GM04504 (cell line): Measurements from ENCODE around the gene CHST11.
"Not testable (repeated sequence)": the region's sequence is repeated elsewhere in the genome, so short reads cannot be mapped to it uniquely, and the experiment has no call there.

ENCODE experiments used
- DNase-seq: peaks from one replicate; pipeline ENCODE4 v3.0.0-alpha.2; 2012; ENCODE audit warnings: low read depth

The CHST11 gene

GRCh38 chr12:104741497-104742367 lies 285.0 kb downstream of the CHST11 start:
- DNase-seq, result no peak

DNA sequence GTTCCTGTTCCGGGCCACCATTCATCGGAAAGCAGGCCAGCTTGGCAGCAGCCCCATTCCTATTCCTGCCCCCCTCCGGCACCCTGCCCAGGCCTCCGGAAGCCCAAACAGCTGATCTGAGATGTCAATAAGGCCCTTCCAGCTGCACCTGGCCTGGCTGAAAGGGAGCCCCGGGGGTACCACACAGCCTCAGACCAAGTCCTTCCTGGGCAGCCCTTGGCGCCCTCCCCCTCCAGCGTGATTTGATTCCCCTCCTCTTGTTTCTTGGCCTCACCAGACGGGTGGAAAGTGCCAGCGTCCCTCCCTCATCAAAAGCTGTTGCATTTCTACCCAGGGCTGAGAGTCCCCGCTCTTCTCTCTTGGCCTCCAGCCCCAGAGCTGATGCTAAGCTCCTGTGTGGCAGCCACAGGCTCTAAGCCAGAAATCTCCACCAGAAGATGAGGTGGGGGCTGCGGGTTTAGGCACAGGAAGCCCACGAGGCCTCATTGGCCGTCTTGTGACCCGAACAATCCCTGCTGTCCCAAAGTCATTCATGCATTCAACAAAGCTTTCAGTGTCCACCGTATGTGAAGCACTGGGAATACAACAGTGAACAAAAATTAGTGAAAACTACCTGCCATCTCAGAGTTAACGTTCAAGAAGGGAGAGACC lies 285.9 kb downstream of the CHST11 start:
- DNase-seq, result no peak

DNA sequence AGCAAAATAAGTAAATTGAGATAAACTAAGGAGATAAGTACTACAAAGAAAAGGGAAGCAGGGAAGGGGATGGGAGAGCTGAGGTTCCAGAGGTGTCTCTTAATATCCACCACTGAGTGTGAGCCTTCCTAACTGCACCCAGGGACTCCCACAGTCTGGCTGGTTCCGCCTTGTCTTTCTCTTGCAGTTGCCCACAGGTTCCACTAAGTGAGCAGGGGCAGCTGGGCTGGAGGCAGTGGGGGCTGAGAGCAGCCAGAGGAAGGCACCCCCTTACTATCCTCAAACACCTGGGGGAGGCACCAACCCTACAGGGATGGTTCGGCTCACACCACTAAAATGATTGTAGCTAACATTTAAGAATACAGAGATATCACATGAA lies 286.4 kb downstream of the CHST11 start:
- DNase-seq, result no peak

DNA sequence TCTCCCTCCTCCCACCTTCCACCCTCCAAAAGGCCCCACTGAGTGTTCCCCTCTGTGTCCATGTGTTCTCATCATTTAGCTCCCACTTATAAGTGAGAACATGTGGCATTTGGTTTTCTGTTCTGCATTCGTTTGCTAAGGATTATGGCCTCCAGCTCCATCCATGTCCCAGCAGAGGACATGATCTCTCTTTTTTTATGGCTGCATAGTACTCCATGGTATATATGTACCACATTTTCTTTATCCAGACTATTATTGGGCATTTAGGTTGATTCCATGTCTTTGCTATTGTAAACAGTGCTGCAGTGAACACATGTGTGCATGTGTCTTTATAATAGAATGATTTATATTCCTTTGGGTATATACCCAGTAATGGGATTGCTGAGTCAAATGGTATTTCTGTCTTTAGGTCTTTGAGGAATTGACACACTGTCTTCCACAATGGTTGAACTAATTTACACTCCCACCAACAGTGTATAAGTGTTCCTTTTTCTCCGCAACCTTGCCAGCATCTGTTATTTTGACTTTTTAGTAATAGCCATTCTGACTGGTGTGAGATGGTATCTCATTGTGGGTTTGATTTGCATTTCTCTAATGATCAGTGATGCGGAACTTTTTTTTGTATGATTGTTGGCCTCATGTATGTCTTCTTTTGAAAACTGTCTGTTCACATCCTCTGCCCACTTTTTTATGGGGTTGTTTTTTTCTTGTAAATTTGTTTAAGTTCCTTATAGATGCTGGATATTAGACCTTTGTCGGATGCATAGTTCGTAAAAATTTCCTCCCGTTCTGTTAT lies 287.2 kb downstream of the CHST11 start:
- DNase-seq, result not testable (repeated sequence)

DNA sequence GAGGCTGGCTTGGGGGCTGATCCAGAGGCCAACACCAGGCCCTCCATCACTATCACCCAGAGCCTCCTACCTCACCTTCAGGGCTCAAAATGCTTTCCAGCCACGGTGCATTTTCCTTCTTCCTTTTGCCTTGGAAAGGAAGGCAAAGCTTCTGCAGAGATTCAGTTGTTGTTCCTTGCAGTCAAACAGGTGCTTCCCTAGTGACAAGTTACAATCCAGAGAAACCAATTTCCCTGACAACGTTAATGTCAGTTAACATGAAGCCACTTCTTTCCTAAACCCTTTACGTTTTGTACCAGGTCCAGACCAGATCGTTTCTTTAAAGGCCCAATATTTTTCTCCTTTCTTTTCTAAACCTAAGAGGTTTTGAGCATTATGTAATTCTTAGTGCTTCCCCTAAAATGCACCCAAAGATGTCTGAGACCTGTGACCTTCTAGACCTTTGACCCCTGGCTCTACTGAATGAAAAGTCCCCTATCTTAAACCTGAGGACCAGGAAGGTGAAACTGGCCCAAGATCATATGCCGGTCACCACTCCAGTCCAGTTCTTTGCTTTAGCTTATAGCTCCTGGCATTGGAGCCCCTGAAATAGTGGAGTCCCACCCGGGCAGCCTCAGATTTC lies 289.8 kb downstream of the CHST11 start:
- no peak for DNase-seq

- DNase-seq, result no peak
These were observed 290.6 kb downstream of the CHST11 start for GRCh38 chr12:104747330-104747729.

DNA sequence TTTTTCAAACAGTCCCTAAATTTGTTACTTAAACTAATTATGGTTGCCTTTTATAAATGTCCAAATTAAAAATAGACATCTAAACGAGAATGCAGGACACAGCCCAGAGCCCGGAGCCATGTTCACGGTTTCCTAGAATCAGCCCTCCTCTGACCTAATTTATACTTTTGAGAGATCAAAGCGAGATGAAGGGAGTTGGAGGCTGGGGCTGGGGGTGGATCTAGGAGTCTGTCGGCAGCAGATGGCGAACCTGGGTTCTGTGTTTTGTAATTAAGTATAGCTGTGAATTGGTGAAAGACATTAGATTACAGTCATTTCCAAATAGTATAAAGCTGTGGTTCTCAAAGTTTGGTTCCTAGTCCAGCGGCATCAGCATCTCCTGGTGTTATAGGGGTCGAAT lies 291.2 kb downstream of the CHST11 start:
- no peak for DNase-seq

GRCh38 chr12:104748356-104748755 lies 291.6 kb downstream of the CHST11 start:
- DNase-seq, result no peak

GRCh38 chr12:104748790-104749189 lies 292.0 kb downstream of the CHST11 start:
- no peak for DNase-seq

- no peak for DNase-seq
These were observed 292.8 kb downstream of the CHST11 start for GRCh38 chr12:104749545-104749944.

DNA sequence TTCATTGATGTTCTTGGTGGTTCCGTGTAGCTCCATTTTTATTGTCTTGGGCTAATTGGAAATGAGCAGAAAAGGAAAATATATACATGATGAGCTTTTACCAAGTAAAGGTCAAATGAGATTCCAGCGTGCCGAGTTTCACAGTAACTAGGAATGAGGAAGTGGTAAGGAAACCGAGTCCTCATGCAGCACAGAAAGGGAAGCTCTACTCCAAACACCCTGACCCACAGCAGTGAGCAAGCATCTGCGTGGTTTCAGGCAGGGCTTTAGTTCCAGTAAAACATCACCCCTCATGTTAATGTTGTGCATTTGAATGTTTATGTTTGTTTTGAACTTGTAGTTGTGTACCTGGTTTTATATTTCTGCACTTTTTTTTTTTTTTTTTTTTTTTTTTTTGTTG lies 293.3 kb downstream of the CHST11 start:
- peak; percentile 19 for DNase-seq

- DNase-seq, result no peak
These were observed 294.4 kb downstream of the CHST11 start for GRCh38 chr12:104751120-104751519.

DNA sequence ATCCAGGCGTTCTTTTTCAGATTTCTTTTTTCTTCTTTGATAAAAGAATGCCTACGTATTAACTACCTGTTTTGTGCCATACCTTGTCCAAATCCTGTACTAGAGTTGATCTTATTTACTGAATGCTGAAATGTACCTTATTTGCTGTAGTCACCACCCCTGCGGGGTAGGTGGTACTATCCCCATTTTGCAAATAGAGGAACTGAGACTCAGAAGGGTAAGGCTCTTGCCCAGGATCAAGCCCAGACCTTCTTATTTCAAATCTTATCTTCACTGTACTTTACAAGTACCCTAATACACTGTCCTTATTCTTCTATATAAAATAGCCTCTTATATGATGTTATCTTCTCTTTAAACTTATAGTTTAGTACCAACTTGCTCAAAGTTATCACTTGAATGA lies 294.8 kb downstream of the CHST11 start:
- DNase-seq, result no peak

GRCh38 chr12:104752016-104752415 lies 295.3 kb downstream of the CHST11 start:
- DNase-seq, result no peak

- no peak for DNase-seq
These were observed 296.1 kb downstream of the CHST11 start for GRCh38 chr12:104752881-104753280.

DNA sequence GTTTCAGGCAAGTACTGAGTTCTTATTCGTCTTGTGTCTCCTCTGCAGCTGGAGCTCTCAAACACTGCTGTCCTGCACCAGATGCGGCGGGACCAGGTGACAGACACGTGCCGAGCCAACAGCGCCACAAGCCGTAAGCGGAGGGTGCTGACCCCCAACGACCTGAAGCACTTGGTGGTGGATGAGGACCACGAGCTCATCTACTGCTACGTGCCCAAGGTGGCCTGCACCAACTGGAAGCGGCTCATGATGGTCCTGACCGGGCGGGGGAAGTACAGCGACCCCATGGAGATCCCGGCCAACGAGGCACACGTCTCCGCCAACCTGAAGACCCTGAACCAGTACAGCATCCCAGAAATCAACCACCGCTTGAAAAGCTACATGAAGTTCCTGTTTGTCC lies 300.2 kb downstream of the CHST11 start:
- no peak for DNase-seq

DNA sequence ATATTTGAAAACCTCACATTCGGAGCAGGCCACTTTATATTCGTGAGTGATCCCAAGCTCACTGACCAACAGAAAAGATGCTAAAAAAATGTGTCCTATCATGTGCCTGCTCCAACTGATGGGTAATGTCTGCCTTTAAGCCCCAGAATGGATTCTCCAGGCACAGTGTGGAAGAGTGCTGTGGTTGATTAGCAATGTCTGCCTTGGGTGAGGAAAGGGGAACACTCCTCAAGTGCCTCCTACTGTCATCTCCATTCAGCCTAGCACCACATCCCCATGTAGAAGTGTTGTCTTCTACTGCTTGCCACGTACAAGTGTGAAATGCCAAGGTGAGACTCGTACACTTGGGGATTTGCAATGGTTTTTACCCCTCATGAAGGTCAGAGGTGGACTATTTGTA lies 302.0 kb downstream of the CHST11 start:
- DNase-seq, result no peak

DNA sequence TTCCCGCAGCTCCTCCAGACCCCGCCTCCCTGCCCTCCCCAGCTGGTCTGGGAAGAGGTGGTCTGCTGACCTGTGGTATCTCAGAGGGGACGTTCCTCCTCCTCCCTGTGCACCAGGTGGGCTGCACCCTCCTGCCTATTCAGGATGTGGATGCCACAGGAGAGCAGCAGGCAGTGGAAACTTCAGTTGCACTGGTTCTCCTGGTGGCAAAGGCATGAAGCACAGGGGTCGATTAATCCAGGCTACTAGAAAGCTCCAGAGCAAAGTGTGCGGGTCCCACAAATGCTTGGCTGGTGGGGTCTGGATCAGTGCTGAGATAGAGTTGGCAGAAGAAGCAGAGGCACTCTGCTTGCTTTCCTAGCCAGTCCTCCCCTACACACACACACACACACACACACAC lies 304.3 kb downstream of the CHST11 start:
- DNase-seq, result no peak

DNA sequence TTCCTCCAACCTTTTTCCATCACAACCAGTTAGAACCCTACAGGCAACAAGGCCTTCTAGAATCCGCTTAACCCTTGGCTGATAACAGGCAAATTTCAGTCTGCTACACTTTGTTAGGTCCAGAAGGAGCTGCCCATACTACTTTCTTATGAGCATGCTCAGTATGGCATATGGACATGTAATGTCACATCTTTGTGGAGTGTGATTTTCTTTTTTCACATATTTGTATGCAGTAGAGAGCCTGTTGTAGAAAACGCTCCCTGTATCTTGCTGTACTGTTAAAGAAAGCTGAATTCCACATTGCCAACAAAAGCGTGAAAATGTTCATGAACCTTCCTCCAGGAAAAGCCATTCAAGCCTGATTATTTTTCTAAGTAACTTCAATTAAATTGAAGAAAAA lies 304.9 kb downstream of the CHST11 start:
- DNase-seq, result no peak

GRCh38 chr12:104763168-104763805 lies 306.5 kb downstream of the CHST11 start:
- no peak for DNase-seq

DNA sequence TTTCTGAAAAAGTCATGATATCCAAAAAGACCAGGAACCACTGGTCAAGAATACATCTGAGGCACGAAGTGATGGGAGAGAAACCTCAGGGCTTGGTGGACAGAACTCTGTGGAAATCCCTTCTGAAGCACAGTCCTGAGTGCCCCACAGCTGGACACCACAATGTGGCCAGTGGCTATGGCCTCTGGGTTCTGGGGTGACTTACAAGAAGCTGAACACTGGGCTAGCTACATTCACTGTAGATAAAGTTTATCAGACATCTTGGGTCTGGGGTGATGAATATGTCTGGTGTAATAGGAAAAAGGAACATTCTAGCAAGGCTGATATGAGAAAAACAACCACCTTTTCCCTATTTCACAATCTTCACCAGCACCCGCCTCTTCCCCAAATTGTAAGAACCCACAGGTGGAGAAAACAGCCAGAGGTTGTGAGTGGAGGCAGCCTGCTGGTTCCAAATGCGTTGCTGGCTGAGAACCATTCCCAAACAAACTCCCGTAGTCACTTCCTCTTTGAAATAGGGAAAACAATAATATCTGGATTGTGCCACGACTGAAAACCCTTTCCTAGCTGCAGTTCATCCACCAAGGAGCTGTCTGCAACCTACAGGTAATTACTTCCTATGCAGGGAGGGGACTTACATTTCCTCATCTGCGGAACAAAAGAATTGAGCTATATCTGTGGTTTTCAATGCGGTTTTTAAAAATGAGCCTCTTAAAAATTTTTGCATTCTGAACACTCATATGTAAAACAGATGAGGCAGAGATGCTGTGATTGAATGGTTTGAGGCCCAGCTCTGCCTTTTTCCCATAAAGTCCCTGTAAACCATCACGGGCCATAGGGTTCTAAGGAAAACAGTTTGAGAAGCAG lies 307.7 kb downstream of the CHST11 start:
- DNase-seq, result peak; percentile 18
